Spleen (tissue), 11 donors: ENCODE results near the gene CDNF. TPM values are rescaled to one million over a fixed set of nuclear protein-coding genes. Genes with fewer than 3 reads are reported as not detected.

Source experiments
- DNase-seq: peaks from one replicate; pipeline ENCODE4 v3.0.0-alpha.2; 2020
- H3K27ac ChIP-seq, 8 donors: fragments of 200-600 bp; sonication (generic) in 7 of 8; 1 replicate in 4 of 8; 2 replicates in 4 of 8; pipeline versions ENCODE4 v1.5.0 to v1.8.0; 2016 to 2021; ENCODE audit warnings: inconsistent platforms in 4 of 8, mild to moderate bottlenecking in 4 of 8, moderate library complexity in 1 of 8
- H3K27me3 ChIP-seq, 7 donors: fragments of 200-600 bp; sonication (generic) in 6 of 7; replicated peaks in 1 of 7; 1 replicate in 4 of 7; 2 replicates in 3 of 7; pipeline versions ENCODE4 v1.5.0 to v1.8.0; 2016 to 2021; ENCODE audit warnings: inconsistent platforms in 3 of 7, mild to moderate bottlenecking in 1 of 7
- H3K36me3 ChIP-seq, 6 donors: fragments of 200-600 bp; sonication (generic) in 5 of 6; 1 replicate in 4 of 6; 2 replicates in 2 of 6; pipeline versions ENCODE4 v1.5.0 to v1.8.0; 2016 to 2021; ENCODE audit warnings: inconsistent platforms in 2 of 6
- H3K4me1 ChIP-seq, 6 donors: fragments of 200-600 bp; sonication (generic) in 5 of 6; 1 replicate in 3 of 6; 2 replicates in 3 of 6; pipeline versions ENCODE4 v1.5.0 to v1.8.0; 2016 to 2021; ENCODE audit warnings: inconsistent platforms in 3 of 6
- H3K4me3 ChIP-seq, 8 donors: fragments of 200-600 bp; sonication (generic) in 7 of 8; 1 replicate in 4 of 8; 2 replicates in 4 of 8; pipeline versions ENCODE4 v1.5.0 to v1.8.0; 2016 to 2021; ENCODE audit warnings: inconsistent platforms in 4 of 8, mild to moderate bottlenecking in 4 of 8, moderate library complexity in 2 of 8
- H3K9me3 ChIP-seq, 8 donors: fragments of 200-600 bp; sonication (generic) in 7 of 8; 1 replicate in 4 of 8; 2 replicates in 4 of 8; pipeline versions ENCODE4 v1.5.0 to v1.8.0; 2016 to 2021; ENCODE audit warnings: inconsistent platforms in 4 of 8
- CTCF ChIP-seq, 11 experiments: fragments of 200-600 bp in 7 of 11; fragments of 450-650 bp in 4 of 11; sonication (generic) in 4 of 11; IDR thresholded peaks in 8 of 11; conservative IDR thresholded peaks in 3 of 11; 1 replicate in 7 of 11; 2 replicates in 4 of 11; pipeline versions ENCODE4 v1.4.0 to v1.8.0; 2016 to 2021; ENCODE audit warnings: antibody characterized with exemption in 11 of 11, inconsistent platforms in 4 of 11, mild to moderate bottlenecking in 1 of 11
- POLR2A ChIP-seq, 3 donors: fragments of 450-650 bp; IDR thresholded peaks; one replicate each; pipeline ENCODE4 v1.5.1; 2017; ENCODE audit warnings: antibody characterized with exemption in 3 of 3, mild to moderate bottlenecking in 1 of 3
- POLR2AphosphoS5 ChIP-seq, 3 donors: sonication (generic); formaldehyde crosslinking; IDR thresholded peaks; one replicate each; pipeline ENCODE4 v1.5.1; 2017; ENCODE audit warnings: antibody characterized with exemption in 3 of 3
- WGBS, 5 donors: extraction: QIAGEN DNeasy Blood & Tissue Kit in 3 of 5; methylation state at CpG; one replicate each; pipeline versions ENCODE4 v1.1.5 to v1.1.7; 2013 to 2018; 5-methylcytosine and 5-hydroxymethylcytosine counted together
- intact Hi-C: fragments of 100-400 bp; cut with DNase I; formaldehyde crosslinking; loops from one replicate; pipeline ENCODE4 v1.15.0; 2023; ENCODE audit warnings: low total_unique reads
- polyA plus RNA-seq, 3 donors: library from polyadenylated mRNA; stranded (reverse); fragments of 200-250 nt; gene quantifications; one replicate each; pipeline ENCODE4 v1.2.1, GENCODE V29; 2013
- total RNA-seq, 7 donors: library from RNA; depleted of rRNA in 3 of 7; stranded (reverse); fragments of >200 nt in 3 of 7; fragmentation: NEBNext Ultra II Directional in 4 of 7; extraction: Animal tissue kit (Norgen Biotek cat#: 25700) in 4 of 7; gene quantifications; one replicate each; pipeline versions ENCODE4 v1.1.0 to v1.2.1, GENCODE V29; 2016 to 2021
- donor health status: healthy with polysubstance abuse.
- donor health status: DM: no; HTN: no; CAD: no; lungs with moderate emphysema.
- donor health status: DM: no; HTN: no; CAD: no.
- donor health status: Bipolar disorder and iron deficiency.
- donor health status: healthy.
- donor health status: DM: no; HTN: no; CAD: no.
- donor health status: DM: yes; HTN: yes; CAD: no.

CDNF gene
- total and polyA plus RNA-seq, 10 donors, result 0.67 to 2.5 (median 1.5) TPM; not detected in 1

- Histone ChIP-seq H3K4me3 (peak overlapping the region; percentile 75 to 98 (median 92)), H3K27ac (peak overlapping the region in 7 of 8 donors; percentile 80 to 96 (median 90)), H3K27me3 (no peaks in the 10 kb centered on the region), H3K36me3 (peaks cover 2 to 42% (median 30%) of the 10 kb centered on the region in 6 donors), H3K9me3 (no peaks in the 10 kb centered on the region), H3K4me1 (peaks cover 10 to 39% (median 27%) of the 10 kb centered on the region in 6 donors)
- intact Hi-C loops, result loop anchor here (5.0 kb wide), 1 partner anchor 302 kb away; no protein-coding TSS in a partner anchor
- DNase-seq, result peak; percentile 71
- 13 to 16% (median 16%) methylated on average over 14 of the region's 14 CpGs for WGBS, 5 donors
- TF ChIP-seq POLR2AphosphoS5 (IDR thresholded peaks at IDR 0.05), result no peak
- no peak for TF ChIP-seq POLR2A (IDR thresholded peaks at IDR 0.05)
Measured at GRCh38 chr10:14839305-14839695, 1.5 kb upstream of the CDNF start.

- peaks cover 10 to 39% (median 27%) of the 10 kb centered on the region in 6 donors for H3K4me1 ChIP-seq
- H3K9me3 ChIP-seq, result no peaks in the 10 kb centered on the region
- no peaks in the 10 kb centered on the region for H3K27me3 ChIP-seq
- intact Hi-C loops, result loop anchor here (5.0 kb wide), 1 partner anchor 301 kb away; no protein-coding TSS in a partner anchor
- no peak for DNase-seq
- peak overlapping the region; percentile 75 to 98 (median 92) for H3K4me3 ChIP-seq
- peaks cover 2 to 39% (median 25%) of the 10 kb centered on the region in 6 donors for H3K36me3 ChIP-seq
- peak overlapping the region; percentile 80 to 96 (median 91) for H3K27ac ChIP-seq
- 0 to 1% (median 1%) methylated on average over 12 to 60 of the region's 60 CpGs for WGBS, 5 donors
- TF ChIP-seq POLR2AphosphoS5 (IDR thresholded peaks at IDR 0.05) (no peak), CTCF (IDR thresholded peaks at IDR 0.05 in 8 of 11, conservative IDR thresholded peaks at IDR 0.05 in 3 of 11) (no peak), POLR2A (IDR thresholded peaks at IDR 0.05) (no peak)
Measured at GRCh38 chr10:14838582-14839304, 906 bp upstream of the CDNF start.

DNA sequence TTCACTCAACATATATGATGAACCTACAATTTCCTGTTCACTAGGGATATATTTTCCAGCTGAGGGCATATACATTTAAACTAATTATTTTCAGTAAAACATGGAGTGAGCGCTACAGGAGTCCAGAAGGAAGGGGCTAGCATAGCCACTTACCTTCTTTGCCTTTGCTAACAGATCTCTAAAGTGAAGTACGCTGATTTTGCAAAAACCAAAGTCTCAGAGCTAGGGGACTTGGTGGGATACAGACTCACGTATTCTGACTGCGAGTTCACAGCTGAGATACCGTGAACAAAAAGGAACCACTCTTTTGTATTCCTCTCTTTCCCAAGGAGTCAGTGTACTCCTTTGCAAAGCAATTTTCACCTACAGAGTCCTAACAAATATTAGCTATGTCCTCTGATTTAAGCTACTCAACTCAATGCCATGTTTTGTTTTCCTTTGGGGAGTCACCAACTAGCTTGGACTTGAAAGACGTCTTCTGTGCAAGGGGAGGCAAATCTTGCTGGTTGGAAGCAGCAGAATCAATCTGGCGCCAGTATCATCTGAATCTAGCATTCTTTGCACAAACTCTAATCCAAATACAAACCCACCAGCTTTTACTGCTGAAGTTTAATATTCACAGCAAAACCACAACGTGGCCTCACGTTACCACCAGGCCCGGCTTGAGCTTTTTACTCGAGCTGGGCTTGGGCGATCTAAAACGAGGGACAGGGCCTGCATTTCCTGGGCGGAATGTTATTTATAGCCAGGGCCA is 657 bp downstream of the CDNF start:
- H3K4me1 ChIP-seq, result peaks cover 10 to 39% (median 27%) of the 10 kb centered on the region in 6 donors
- WGBS, 5 donors, result 21 to 29% (median 27%) methylated on average over 14 of the region's 14 CpGs
- intact Hi-C loops, result loop anchor here (5.0 kb wide), 1 partner anchor 300 kb away; no protein-coding TSS in a partner anchor
- peak overlapping the region; percentile 44 to 98 (median 84) for H3K4me3 ChIP-seq
- no peaks in the 10 kb centered on the region for H3K9me3 ChIP-seq
- no peak for DNase-seq
- peaks cover 0 to 27% (median 10%) of the 10 kb centered on the region in 6 donors for H3K36me3 ChIP-seq
- no peaks in the 10 kb centered on the region for H3K27me3 ChIP-seq
- TF ChIP-seq CTCF (IDR thresholded peaks at IDR 0.05 in 8 of 11, conservative IDR thresholded peaks at IDR 0.05 in 3 of 11), result no peak
- TF ChIP-seq POLR2AphosphoS5 (IDR thresholded peaks at IDR 0.05), result no peak
- TF ChIP-seq POLR2A (IDR thresholded peaks at IDR 0.05), result no peak
- peak overlapping the region; percentile 80 to 96 (median 91) for H3K27ac ChIP-seq

GRCh38 chr10:14836208-14836607 is 1.6 kb downstream of the CDNF start:
- Histone ChIP-seq H3K4me3 (no peak overlapping the region), H3K27ac (peak overlapping the region in 2 of 8 donors; percentile 90 to 92), H3K36me3 (peaks cover 0 to 17% (median 2%) of the 10 kb centered on the region in 6 donors), H3K27me3 (no peaks in the 10 kb centered on the region), H3K9me3 (no peaks in the 10 kb centered on the region), H3K4me1 (peaks cover 10 to 39% (median 27%) of the 10 kb centered on the region in 6 donors)
- WGBS, 5 donors, result 93 to 98% (median 97%) methylated on average over 2 of the region's 2 CpGs
- intact Hi-C loops, result loop anchor here (5.0 kb wide), 1 partner anchor 299 kb away; no protein-coding TSS in a partner anchor
- no peak for TF ChIP-seq CTCF (IDR thresholded peaks at IDR 0.05 in 8 of 11, conservative IDR thresholded peaks at IDR 0.05 in 3 of 11)
- TF ChIP-seq POLR2A (IDR thresholded peaks at IDR 0.05), result no peak
- no peak for TF ChIP-seq POLR2AphosphoS5 (IDR thresholded peaks at IDR 0.05)
- DNase-seq, result no peak
